GM12878 (cell line): Measurements from ENCODE around the gene ZNF709. TPM values are rescaled to one million over a fixed set of nuclear protein-coding genes. Genes with fewer than 3 reads are reported as not detected.

ENCODE experiments used
- ATAC-seq: fragments of 200-7000 bp; cut with Tn5 transposase; 3 replicates; pipeline ENCODE4 v1.9.1; 2020; ENCODE audit warnings: mild to moderate bottlenecking, moderate library complexity
- BruUV-seq: library from RNA; stranded (reverse); fragments of 400-500 nt; replicated peaks from 2 replicates; lab custom pipeline; 2021; lab: Mats Ljungman, UMichigan
- CTCF ChIA-PET: fragments of 300-600 bp; sonication (Branson Sonifier 250); formaldehyde crosslinking; extraction: SDS; loops from one replicate; lab custom pipeline; 2021; ENCODE audit warnings: inconsistent platforms; lab: Yijun Ruan, JAX
- POLR2A ChIA-PET: fragments of 350-600 bp; formaldehyde crosslinking; extraction: SDS; loops from one replicate; lab custom pipeline; 2021; ENCODE audit warnings: inconsistent platforms; lab: Charles Lee
- RAD21 ChIA-PET: fragments of 300-600 bp; sonication (Branson Sonifier 250); formaldehyde crosslinking; loops from one replicate; lab custom pipeline; 2023; ENCODE audit warnings: antibody characterized with exemption; ENCODE audit not compliant: unreplicated experiment; lab: Charles Lee
- SMC1A ChIA-PET: fragments of 300-600 bp; sonication (Branson Sonifier 250); formaldehyde crosslinking; loops from one replicate; lab custom pipeline; 2023; ENCODE audit not compliant: unreplicated experiment, uncharacterized antibody; lab: Charles Lee
- DNase-seq: peaks from one replicate; pipeline ENCODE4 v3.0.0-alpha.2; 2011; ENCODE audit warnings: low read depth, low spot score
- FAIRE-seq: peaks from 3 replicates; lab custom pipeline; 2011; peaks lifted over from hg19 to GRCh38; lab: Jason Lieb, UNC
- H2AFZ ChIP-seq: 2 replicates; pipeline ENCODE4 v1.6.0; 2011; ENCODE audit warnings: low read depth, low read length, control low read depth; ENCODE audit not compliant: control insufficient read depth
- H3K27ac ChIP-seq: 2 replicates; pipeline ENCODE4 v1.5.1; 2011; ENCODE audit warnings: control low read depth; ENCODE audit not compliant: control insufficient read depth, insufficient read depth
- H3K27me3 ChIP-seq, 2 experiments: replicated peaks in 1 of 2; 2 replicates each; pipeline versions ENCODE4 v1.6.0 to v1.6.1; 2011; ENCODE audit warnings: low read length in 1 of 2; ENCODE audit not compliant: control insufficient read depth in 2 of 2, insufficient read depth in 2 of 2
- H3K36me3 ChIP-seq, 2 experiments: 2 replicates each; pipeline ENCODE4 v1.5.1; 2011; ENCODE audit warnings: low read length in 1 of 2; ENCODE audit not compliant: control insufficient read depth in 2 of 2, insufficient read depth in 2 of 2
- H3K4me1 ChIP-seq: 2 replicates; pipeline ENCODE4 v1.6.1; 2011; ENCODE audit warnings: mild to moderate bottlenecking, low read length, moderate library complexity, mixed read lengths; ENCODE audit not compliant: control insufficient read depth, insufficient read depth
- H3K4me2 ChIP-seq: 2 replicates; pipeline ENCODE4 v1.6.0; 2011; ENCODE audit warnings: control low read depth; ENCODE audit not compliant: control insufficient read depth, insufficient read depth
- H3K4me3 ChIP-seq: fragments of 200-600 bp; sonication (generic); 2 replicates; pipeline ENCODE4 v1.5.1; 2016
- H3K79me2 ChIP-seq: 2 replicates; pipeline ENCODE4 v1.6.0; 2011; ENCODE audit warnings: low read length; ENCODE audit not compliant: control insufficient read depth, insufficient read depth
- H3K9ac ChIP-seq: 2 replicates; pipeline ENCODE4 v1.8.0; 2011; ENCODE audit warnings: low read length, control low read depth, mixed read lengths; ENCODE audit not compliant: control insufficient read depth, insufficient read depth
- H3K9me3 ChIP-seq: replicated peaks from 3 replicates; pipeline ENCODE4 v1.5.1; 2011; ENCODE audit warnings: mild to moderate bottlenecking, low read length; ENCODE audit not compliant: control insufficient read depth, insufficient read depth
- H4K20me1 ChIP-seq: 2 replicates; pipeline ENCODE4 v1.6.0; 2011; ENCODE audit not compliant: control insufficient read depth, insufficient read depth
- ASH2L ChIP-seq: fragments of 300-600, 200-600 bp; sonication (generic); IDR thresholded peaks from 2 replicates; pipeline ENCODE4 v1.6.1; 2017; ENCODE audit warnings: low read depth, mild to moderate bottlenecking, borderline replicate concordance
- ATF7 ChIP-seq: fragments of 450-650 bp; IDR thresholded peaks from 2 replicates; pipeline ENCODE4 v1.6.1; 2016; ENCODE audit warnings: low read depth, mild to moderate bottlenecking
- CBFB ChIP-seq: IDR thresholded peaks from 2 replicates; pipeline ENCODE4 v1.6.1; 2016; ENCODE audit warnings: antibody characterized with exemption, low read depth
- HCFC1 ChIP-seq: fragments of 150-350 bp; IDR thresholded peaks from 2 replicates; pipeline ENCODE4 v1.6.1; 2014; ENCODE audit warnings: low read length
- HDAC2 ChIP-seq: fragments of 200-600 bp; sonication (generic); IDR thresholded peaks from 2 replicates; pipeline ENCODE4 v1.6.1; 2017
- IRF4 ChIP-seq: IDR thresholded peaks from 2 replicates; pipeline ENCODE4 v1.6.1; 2011; ENCODE audit warnings: low read depth, low read length
- RB1 ChIP-seq: fragments of 450-650 bp; formaldehyde crosslinking; IDR thresholded peaks from 2 replicates; pipeline ENCODE4 v1.6.1; 2017; ENCODE audit warnings: mild to moderate bottlenecking, borderline replicate concordance
- RUNX3 ChIP-seq: IDR thresholded peaks from 2 replicates; pipeline ENCODE4 v1.6.1; 2012; ENCODE audit warnings: low read length, inconsistent platforms
- TCF7 ChIP-seq: IDR thresholded peaks from 2 replicates; pipeline ENCODE4 v1.6.1; 2014; ENCODE audit warnings: antibody characterized with exemption, borderline replicate concordance
- ZNF207 ChIP-seq: fragments of 450-650 bp; IDR thresholded peaks from 2 replicates; pipeline ENCODE4 v1.6.1; 2014; ENCODE audit warnings: antibody characterized with exemption, mild to moderate bottlenecking, borderline replicate concordance
- WGBS: methylation state at CpG from one replicate; pipeline ENCODE4 v1.1.6; 2016; ENCODE audit warnings: low lambda C conversion rate; ENCODE audit not compliant: insufficient replicate concordance, insufficient coverage; ENCODE audit errors: missing lambda C conversion rate; 5-methylcytosine and 5-hydroxymethylcytosine counted together
- in situ Hi-C: fragments of 300-500 bp; cut with MboI; formaldehyde crosslinking; loops from 9 replicates; pipeline ENCODE4 v1.14.3; 2018; ENCODE audit warnings: mixed read lengths
- intact Hi-C: fragments of 100-400 bp; cut with micrococcal nuclease; formaldehyde crosslinking; loops from one replicate; pipeline ENCODE4 v1.14.2; 2022; ENCODE audit not compliant: unreplicated experiment
- polyA plus RNA-seq, 11 experiments: library from polyadenylated mRNA; depleted of rRNA in 4 of 11; unstranded in 6 of 11; stranded (reverse) in 5 of 11; fragments of >200 nt; fragmentation: Nextera tagmentation in 4 of 11; fragmentation: Illumina TruSeq in 1 of 11; extraction: Ambion mirVana in 4 of 11; extraction: Trizol in 1 of 11; gene quantifications; 1 replicate in 1 of 11; 2 replicates in 10 of 11; pipeline versions ENCODE4 v1.2.1 to v1.2.3, GENCODE V29; 2011 to 2016; ENCODE audit warnings: inconsistent platforms in 2 of 11, missing spikeins in 2 of 11, low read depth in 1 of 11
- total RNA-seq, 4 experiments: library from RNA; depleted of rRNA in 3 of 4; stranded (reverse); fragments of >200 nt in 3 of 4; fragmentation: Illumina TruSeq in 1 of 4; extraction: Trizol in 1 of 4; gene quantifications; 2 replicates each; pipeline versions ENCODE4 v1.2.1 to v1.2.3, GENCODE V29; 2013 to 2021

ZNF709 gene
- total and polyA plus RNA-seq, 10 of the 15 experiments (the other 5 are each of a cell fraction or from before 2014, with no cell fraction given) = 0.27 to 2.5 (median 1.5) TPM

- no peaks in the 10 kb centered on the region for H3K79me2 ChIP-seq
- in situ Hi-C loops = no loop called here
- ChIA-PET POLR2A (no interaction called here), SMC1A (no interaction called here), CTCF (no interaction called here)
- H3K4me3 ChIP-seq = no peak overlapping the region
- H3K4me2 ChIP-seq = no peak overlapping the region
- no peak overlapping the region for H3K27ac ChIP-seq
- H3K9me3 ChIP-seq = peaks cover 10% of the 10 kb centered on the region
- 40% methylated on average over 10 of the region's 10 CpGs for WGBS
- intact Hi-C loops = no loop called here
- H3K4me1 ChIP-seq = no peaks in the 10 kb centered on the region
- H2AFZ ChIP-seq = no peak overlapping the region
- no peaks in the 10 kb centered on the region for H4K20me1 ChIP-seq
- H3K9ac ChIP-seq = no peak overlapping the region
- no peak for ATAC-seq
- FAIRE-seq = no peak
- no peak for TF ChIP-seq HCFC1
- TF ChIP-seq CBFB = no peak
- no peak for TF ChIP-seq IRF4
- no peak for TF ChIP-seq RUNX3
- TF ChIP-seq ATF7 = no peak
- no peak for TF ChIP-seq ASH2L
- no peak for TF ChIP-seq TCF7
- TF ChIP-seq, all 136 proteins: peak for 0
- Histone ChIP-seq H3K36me3 (no peaks in the 10 kb centered on the region), H3K27me3 (no peaks in the 10 kb centered on the region)
- no TSS peak for BruUV-seq
- no peak for DNase-seq
- RAD21 ChIA-PET = no interaction called here
Observed at GRCh38 chr19:12450844-12451243, 33.8 kb downstream of the ZNF709 start.

DNA sequence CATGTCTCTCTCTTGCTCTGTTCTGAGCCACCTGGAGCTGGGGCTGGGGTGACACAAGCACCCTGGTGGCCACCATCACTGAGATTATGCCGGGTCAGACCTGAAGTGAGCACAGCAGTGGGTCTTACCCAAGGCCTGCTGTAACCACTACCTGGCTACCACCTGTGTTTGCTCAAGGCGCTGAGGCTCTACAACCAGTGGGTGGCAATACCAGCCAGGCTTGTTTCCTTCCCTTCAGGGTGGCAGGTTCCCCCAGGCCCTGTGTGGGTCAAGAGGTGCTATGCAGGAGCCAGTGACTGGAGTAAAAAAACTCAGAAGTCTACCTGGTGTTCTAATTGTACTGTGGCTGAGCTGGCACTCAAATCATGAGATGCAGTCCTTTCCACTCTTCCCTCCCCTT is 35.8 kb downstream of the ZNF709 start:
- 50% methylated on average over 2 of the region's 2 CpGs for WGBS
- H3K9ac ChIP-seq = no peak overlapping the region
- in situ Hi-C loops = no loop called here
- DNase-seq (no peak), FAIRE-seq (no peak)
- no peaks in the 10 kb centered on the region for H4K20me1 ChIP-seq
- H3K27me3 ChIP-seq = no peaks in the 10 kb centered on the region
- ChIA-PET SMC1A (no interaction called here), CTCF (no interaction called here), POLR2A (no interaction called here)
- H3K36me3 ChIP-seq = no peaks in the 10 kb centered on the region
- H3K4me2 ChIP-seq = no peak overlapping the region
- no TSS peak for BruUV-seq
- H3K79me2 ChIP-seq = no peaks in the 10 kb centered on the region
- H3K9me3 ChIP-seq = peaks cover 8% of the 10 kb centered on the region
- H2AFZ ChIP-seq = no peak overlapping the region
- intact Hi-C loops = no loop called here
- TF ChIP-seq HDAC2 (no peak), ZNF207 (no peak), RB1 (no peak)
- TF ChIP-seq, all 136 proteins: peak for 0
- no peak for ATAC-seq
- H3K4me1 ChIP-seq = no peaks in the 10 kb centered on the region
- RAD21 ChIA-PET = no interaction called here
- no peak overlapping the region for H3K27ac ChIP-seq
- no peak overlapping the region for H3K4me3 ChIP-seq
